Esophagus muscularis mucosa (tissue), 4 donors: Measurements from ENCODE around the gene ADCY1.
"Not testable (repeated sequence)": the region's sequence is repeated elsewhere in the genome, so short reads cannot be mapped to it uniquely, and the experiment has no call there.

Experiments
- CTCF ChIP-seq, 3 experiments: fragments of 200-600 bp in 2 of 3; fragments of 450-650 bp in 1 of 3; sonication (generic) in 2 of 3; IDR thresholded peaks; one replicate each; pipeline ENCODE4 v1.5.1; 2017 to 2019; ENCODE audit warnings: antibody characterized with exemption in 3 of 3, mild to moderate bottlenecking in 2 of 3, moderate library complexity in 1 of 3
- EP300 ChIP-seq: sonication (generic); formaldehyde crosslinking; IDR thresholded peaks from one replicate; pipeline ENCODE4 v1.6.1; 2017; ENCODE audit warnings: antibody characterized with exemption
- POLR2A ChIP-seq: fragments of 450-650 bp; IDR thresholded peaks from one replicate; pipeline ENCODE4 v1.6.1; 2017; ENCODE audit warnings: antibody characterized with exemption, moderate library complexity, mild to moderate bottlenecking, low read depth

GRCh38 chr7:45740573-45740972, 166.4 kb downstream of the ADCY1 start:
- TF ChIP-seq CTCF (IDR thresholded peaks at IDR 0.05); EP300; POLR2A: not testable (repeated sequence)
